Ishikawa (cell line): ENCODE measurements around the gene HELT.

Experiments used
- MAX ChIP-seq: IDR thresholded peaks from 2 replicates; pipeline ENCODE4 v1.6.1; 2012
- USF1 ChIP-seq: IDR thresholded peaks from 2 replicates; pipeline ENCODE4 v1.6.1; 2012

- no peak for TF ChIP-seq USF1
- TF ChIP-seq MAX = no peak
Measured at GRCh38 chr4:185023471-185023870, 5.2 kb downstream of the HELT start.
